ENCODE results near the gene URB1. TPM values are rescaled to one million over a fixed set of nuclear protein-coding genes. Genes with fewer than 3 reads are reported as not detected.

URB1 gene
- total and polyA plus RNA-seq, 2 experiments from 2014 or later = 7.7 to 44.1 TPM

- H2AFZ ChIP-seq = no peak overlapping the region
- Mint-ChIP-seq H3K27me3 (ENCODE audit: insufficient read depth, low read depth, poor library complexity) (no peaks in the 10 kb centered on the region), H3K4me1 (no peaks in the 10 kb centered on the region), H3K4me3 (no peak overlapping the region), H3K27ac (no peak overlapping the region), H3K36me3 (ENCODE audit: low read depth) (peaks cover 12% of the 10 kb centered on the region), H3K9me3 (no peaks in the 10 kb centered on the region)
- TF ChIP-seq, protein P1, sequence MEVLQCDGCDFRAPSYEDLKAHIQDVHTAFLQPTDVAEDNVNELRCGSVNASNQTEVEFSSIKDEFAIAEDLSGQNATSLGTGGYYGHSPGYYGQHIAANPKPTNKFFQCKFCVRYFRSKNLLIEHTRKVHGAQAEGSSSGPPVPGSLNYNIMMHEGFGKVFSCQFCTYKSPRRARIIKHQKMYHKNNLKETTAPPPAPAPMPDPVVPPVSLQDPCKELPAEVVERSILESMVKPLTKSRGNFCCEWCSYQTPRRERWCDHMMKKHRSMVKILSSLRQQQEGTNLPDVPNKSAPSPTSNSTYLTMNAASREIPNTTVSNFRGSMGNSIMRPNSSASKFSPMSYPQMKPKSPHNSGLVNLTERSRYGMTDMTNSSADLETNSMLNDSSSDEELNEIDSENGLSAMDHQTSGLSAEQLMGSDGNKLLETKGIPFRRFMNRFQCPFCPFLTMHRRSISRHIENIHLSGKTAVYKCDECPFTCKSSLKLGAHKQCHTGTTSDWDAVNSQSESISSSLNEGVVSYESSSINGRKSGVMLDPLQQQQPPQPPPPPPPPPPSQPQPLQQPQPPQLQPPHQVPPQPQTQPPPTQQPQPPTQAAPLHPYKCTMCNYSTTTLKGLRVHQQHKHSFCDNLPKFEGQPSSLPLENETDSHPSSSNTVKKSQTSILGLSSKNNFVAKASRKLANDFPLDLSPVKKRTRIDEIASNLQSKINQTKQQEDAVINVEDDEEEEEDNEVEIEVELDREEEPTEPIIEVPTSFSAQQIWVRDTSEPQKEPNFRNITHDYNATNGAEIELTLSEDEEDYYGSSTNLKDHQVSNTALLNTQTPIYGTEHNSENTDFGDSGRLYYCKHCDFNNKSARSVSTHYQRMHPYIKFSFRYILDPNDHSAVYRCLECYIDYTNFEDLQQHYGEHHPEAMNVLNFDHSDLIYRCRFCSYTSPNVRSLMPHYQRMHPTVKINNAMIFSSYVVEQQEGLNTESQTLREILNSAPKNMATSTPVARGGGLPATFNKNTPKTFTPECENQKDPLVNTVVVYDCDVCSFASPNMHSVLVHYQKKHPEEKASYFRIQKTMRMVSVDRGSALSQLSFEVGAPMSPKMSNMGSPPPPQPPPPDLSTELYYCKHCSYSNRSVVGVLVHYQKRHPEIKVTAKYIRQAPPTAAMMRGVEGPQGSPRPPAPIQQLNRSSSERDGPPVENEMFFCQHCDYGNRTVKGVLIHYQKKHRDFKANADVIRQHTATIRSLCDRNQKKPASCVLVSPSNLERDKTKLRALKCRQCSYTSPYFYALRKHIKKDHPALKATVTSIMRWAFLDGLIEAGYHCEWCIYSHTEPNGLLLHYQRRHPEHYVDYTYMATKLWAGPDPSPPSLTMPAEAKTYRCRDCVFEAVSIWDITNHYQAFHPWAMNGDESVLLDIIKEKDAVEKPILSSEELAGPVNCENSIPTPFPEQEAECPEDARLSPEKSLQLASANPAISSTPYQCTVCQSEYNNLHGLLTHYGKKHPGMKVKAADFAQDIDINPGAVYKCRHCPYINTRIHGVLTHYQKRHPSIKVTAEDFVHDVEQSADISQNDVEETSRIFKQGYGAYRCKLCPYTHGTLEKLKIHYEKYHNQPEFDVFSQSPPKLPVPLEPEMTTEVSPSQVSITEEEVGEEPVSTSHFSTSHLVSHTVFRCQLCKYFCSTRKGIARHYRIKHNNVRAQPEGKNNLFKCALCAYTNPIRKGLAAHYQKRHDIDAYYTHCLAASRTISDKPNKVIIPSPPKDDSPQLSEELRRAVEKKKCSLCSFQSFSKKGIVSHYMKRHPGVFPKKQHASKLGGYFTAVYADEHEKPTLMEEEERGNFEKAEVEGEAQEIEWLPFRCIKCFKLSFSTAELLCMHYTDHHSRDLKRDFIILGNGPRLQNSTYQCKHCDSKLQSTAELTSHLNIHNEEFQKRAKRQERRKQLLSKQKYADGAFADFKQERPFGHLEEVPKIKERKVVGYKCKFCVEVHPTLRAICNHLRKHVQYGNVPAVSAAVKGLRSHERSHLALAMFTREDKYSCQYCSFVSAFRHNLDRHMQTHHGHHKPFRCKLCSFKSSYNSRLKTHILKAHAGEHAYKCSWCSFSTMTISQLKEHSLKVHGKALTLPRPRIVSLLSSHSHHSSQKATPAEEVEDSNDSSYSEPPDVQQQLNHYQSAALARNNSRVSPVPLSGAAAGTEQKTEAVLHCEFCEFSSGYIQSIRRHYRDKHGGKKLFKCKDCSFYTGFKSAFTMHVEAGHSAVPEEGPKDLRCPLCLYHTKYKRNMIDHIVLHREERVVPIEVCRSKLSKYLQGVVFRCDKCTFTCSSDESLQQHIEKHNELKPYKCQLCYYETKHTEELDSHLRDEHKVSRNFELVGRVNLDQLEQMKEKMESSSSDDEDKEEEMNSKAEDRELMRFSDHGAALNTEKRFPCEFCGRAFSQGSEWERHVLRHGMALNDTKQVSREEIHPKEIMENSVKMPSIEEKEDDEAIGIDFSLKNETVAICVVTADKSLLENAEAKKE (CRISPR knock-in tag; IDR thresholded peaks at IDR 0.05) = no peak
- TF ChIP-seq EZH2phosphoT487 (IDR thresholded peaks at IDR 0.05; ENCODE audit: unreplicated experiment) (no peak), JUNB (IDR thresholded peaks at IDR 0.05; ENCODE audit: unreplicated experiment) (no peak), ZNF331 (CRISPR knock-in tag; IDR thresholded peaks at IDR 0.05; ENCODE audit: low read depth) (no peak), CREB1 (CRISPR knock-in tag; IDR thresholded peaks at IDR 0.05; ENCODE audit: low read depth) (no peak)
- TF ChIP-seq, protein P2, sequence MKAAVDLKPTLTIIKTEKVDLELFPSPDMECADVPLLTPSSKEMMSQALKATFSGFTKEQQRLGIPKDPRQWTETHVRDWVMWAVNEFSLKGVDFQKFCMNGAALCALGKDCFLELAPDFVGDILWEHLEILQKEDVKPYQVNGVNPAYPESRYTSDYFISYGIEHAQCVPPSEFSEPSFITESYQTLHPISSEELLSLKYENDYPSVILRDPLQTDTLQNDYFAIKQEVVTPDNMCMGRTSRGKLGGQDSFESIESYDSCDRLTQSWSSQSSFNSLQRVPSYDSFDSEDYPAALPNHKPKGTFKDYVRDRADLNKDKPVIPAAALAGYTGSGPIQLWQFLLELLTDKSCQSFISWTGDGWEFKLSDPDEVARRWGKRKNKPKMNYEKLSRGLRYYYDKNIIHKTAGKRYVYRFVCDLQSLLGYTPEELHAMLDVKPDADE (IDR thresholded peaks at IDR 0.05) = no peak
- H3K9me2 ChIP-seq (ENCODE audit: insufficient read depth) = 0 out of 2 replicates have a peak, but pooled peaks cover 2% of the 10 kb centered on the region
- H3K4me1 ChIP-seq (ENCODE audit: insufficient read depth) = no peaks in the 10 kb centered on the region
- H3K4me2 ChIP-seq = no peak overlapping the region
- H3K4me3 ChIP-seq = no peak overlapping the region
- no peak for DNase-seq (ENCODE audit: low spot score)
- no peaks in the 10 kb centered on the region; the same call in 1 of the 2 replicates for H4K20me1 ChIP-seq (replicated peaks; ENCODE audit: insufficient read depth)
- no peaks in the 10 kb centered on the region for H3K27me3 ChIP-seq (ENCODE audit: insufficient read depth)
- no peaks in the 10 kb centered on the region for H3F3A ChIP-seq (replicated peaks; ENCODE audit: low read depth)
- H3K27ac ChIP-seq (ENCODE audit: low read depth) = no peak overlapping the region
- no peaks in the 10 kb centered on the region for H3K79me2 ChIP-seq (replicated peaks; ENCODE audit: insufficient read depth)
- ATAC-seq = no peak
- H3K36me3 ChIP-seq (ENCODE audit: insufficient read depth) = no peaks in the 10 kb centered on the region
Measured at GRCh38 chr21:32298148-32298559, 94.7 kb downstream of the URB1 start.
